HepG2 (cell line): Measurements from ENCODE around the gene CHKB.

Experiments used
- RAD21 ChIP-seq: fragments of 450-650 bp; formaldehyde crosslinking; IDR thresholded peaks from 2 replicates; pipeline ENCODE4 v1.5.0; 2020; ENCODE audit warnings: mild to moderate bottlenecking
- XRCC5 ChIP-seq: fragments of 200-400 bp; formaldehyde crosslinking; optimal IDR thresholded peaks from 2 replicates; pipeline ENCODE3; 2017; ENCODE audit warnings: mild to moderate bottlenecking, low read length
- ZBTB38 ChIP-seq: sonication (generic); formaldehyde crosslinking; IDR thresholded peaks from 2 replicates; pipeline ENCODE4 v1.5.1; 2020; ENCODE audit warnings: mild to moderate bottlenecking, missing genetic modification reagents
- ZNF678 ChIP-seq: sonication (generic); formaldehyde crosslinking; IDR thresholded peaks from 2 replicates; pipeline ENCODE4 v1.4.0; 2020; ENCODE audit warnings: mild to moderate bottlenecking, missing genetic modification reagents
- TF ChIP-seq, protein P1 (sequence below): sonication (generic); formaldehyde crosslinking; IDR thresholded peaks from 2 replicates; pipeline ENCODE4 v1.5.0; 2020; ENCODE audit warnings: missing genetic modification reagents
- TF ChIP-seq, protein P2 (sequence below): sonication (generic); formaldehyde crosslinking; IDR thresholded peaks from 2 replicates; pipeline ENCODE4 v1.5.0; 2020; ENCODE audit warnings: mild to moderate bottlenecking, missing genetic modification reagents, moderate library complexity
- TF ChIP-seq, protein P3 (sequence below): sonication (generic); formaldehyde crosslinking; conservative IDR thresholded peaks from 2 replicates; pipeline ENCODE4 v1.4.0; 2020; ENCODE audit warnings: missing genetic modification reagents

DNA sequence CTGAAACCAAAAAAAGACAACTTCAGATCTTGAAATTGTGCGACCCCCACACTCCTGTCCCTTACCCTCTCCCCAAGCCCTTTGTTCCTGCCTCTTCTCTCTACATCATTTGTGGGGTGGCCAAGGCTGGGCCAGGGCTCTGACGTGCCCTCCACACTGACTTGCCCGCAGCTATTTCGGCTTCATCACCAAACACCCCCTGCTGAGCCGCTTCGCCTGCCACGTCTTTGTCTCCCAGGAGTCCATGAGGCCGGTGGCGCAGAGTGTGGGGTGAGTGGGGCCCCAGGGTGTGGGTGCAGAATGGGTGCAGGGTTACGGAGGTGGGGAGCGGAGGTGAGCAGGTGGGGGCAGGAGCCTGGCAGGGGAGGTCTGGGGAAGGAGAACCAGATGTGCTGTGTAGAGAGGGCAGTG lies 27.4 kb upstream of the CHKB start:
- TF ChIP-seq, protein P1, sequence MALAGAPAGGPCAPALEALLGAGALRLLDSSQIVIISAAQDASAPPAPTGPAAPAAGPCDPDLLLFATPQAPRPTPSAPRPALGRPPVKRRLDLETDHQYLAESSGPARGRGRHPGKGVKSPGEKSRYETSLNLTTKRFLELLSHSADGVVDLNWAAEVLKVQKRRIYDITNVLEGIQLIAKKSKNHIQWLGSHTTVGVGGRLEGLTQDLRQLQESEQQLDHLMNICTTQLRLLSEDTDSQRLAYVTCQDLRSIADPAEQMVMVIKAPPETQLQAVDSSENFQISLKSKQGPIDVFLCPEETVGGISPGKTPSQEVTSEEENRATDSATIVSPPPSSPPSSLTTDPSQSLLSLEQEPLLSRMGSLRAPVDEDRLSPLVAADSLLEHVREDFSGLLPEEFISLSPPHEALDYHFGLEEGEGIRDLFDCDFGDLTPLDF (CRISPR knock-in tag): no peak
- TF ChIP-seq ZNF678: no peak
- no peak for TF ChIP-seq XRCC5
- TF ChIP-seq, protein P2, sequence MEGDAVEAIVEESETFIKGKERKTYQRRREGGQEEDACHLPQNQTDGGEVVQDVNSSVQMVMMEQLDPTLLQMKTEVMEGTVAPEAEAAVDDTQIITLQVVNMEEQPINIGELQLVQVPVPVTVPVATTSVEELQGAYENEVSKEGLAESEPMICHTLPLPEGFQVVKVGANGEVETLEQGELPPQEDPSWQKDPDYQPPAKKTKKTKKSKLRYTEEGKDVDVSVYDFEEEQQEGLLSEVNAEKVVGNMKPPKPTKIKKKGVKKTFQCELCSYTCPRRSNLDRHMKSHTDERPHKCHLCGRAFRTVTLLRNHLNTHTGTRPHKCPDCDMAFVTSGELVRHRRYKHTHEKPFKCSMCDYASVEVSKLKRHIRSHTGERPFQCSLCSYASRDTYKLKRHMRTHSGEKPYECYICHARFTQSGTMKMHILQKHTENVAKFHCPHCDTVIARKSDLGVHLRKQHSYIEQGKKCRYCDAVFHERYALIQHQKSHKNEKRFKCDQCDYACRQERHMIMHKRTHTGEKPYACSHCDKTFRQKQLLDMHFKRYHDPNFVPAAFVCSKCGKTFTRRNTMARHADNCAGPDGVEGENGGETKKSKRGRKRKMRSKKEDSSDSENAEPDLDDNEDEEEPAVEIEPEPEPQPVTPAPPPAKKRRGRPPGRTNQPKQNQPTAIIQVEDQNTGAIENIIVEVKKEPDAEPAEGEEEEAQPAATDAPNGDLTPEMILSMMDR (CRISPR knock-in tag): no peak
- TF ChIP-seq RAD21 (CRISPR knock-in tag): no peak
- TF ChIP-seq, protein P3, sequence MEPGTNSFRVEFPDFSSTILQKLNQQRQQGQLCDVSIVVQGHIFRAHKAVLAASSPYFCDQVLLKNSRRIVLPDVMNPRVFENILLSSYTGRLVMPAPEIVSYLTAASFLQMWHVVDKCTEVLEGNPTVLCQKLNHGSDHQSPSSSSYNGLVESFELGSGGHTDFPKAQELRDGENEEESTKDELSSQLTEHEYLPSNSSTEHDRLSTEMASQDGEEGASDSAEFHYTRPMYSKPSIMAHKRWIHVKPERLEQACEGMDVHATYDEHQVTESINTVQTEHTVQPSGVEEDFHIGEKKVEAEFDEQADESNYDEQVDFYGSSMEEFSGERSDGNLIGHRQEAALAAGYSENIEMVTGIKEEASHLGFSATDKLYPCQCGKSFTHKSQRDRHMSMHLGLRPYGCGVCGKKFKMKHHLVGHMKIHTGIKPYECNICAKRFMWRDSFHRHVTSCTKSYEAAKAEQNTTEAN (CRISPR knock-in tag): no peak
- TF ChIP-seq ZBTB38 (CRISPR knock-in tag): no peak
